Ishikawa (cell line): ENCODE data around the gene TSC22D4.

Experiments used
- CEBPB ChIP-seq: IDR thresholded peaks from 2 replicates; pipeline ENCODE4 v1.6.1; 2012
- CREB1 ChIP-seq: IDR thresholded peaks from 2 replicates; pipeline ENCODE4 v1.6.1; 2012; ENCODE audit warnings: low read depth
- EGR1 ChIP-seq: IDR thresholded peaks from 2 replicates; pipeline ENCODE4 v1.6.1; 2012
- EP300 ChIP-seq: IDR thresholded peaks from 2 replicates; pipeline ENCODE4 v1.6.1; 2012; ENCODE audit warnings: borderline replicate concordance
- FOXM1 ChIP-seq: IDR thresholded peaks from 2 replicates; pipeline ENCODE4 v1.6.1; 2012; ENCODE audit warnings: low read depth, borderline replicate concordance
- MAX ChIP-seq: IDR thresholded peaks from 2 replicates; pipeline ENCODE4 v1.6.1; 2012
- NFIC ChIP-seq: IDR thresholded peaks from 2 replicates; pipeline ENCODE4 v1.6.1; 2012
- RAD21 ChIP-seq: IDR thresholded peaks from 2 replicates; pipeline ENCODE4 v1.6.1; 2012; ENCODE audit warnings: low read depth
- REST ChIP-seq: IDR thresholded peaks from 2 replicates; pipeline ENCODE4 v1.6.1; 2012; ENCODE audit warnings: low read depth, mild to moderate bottlenecking
- TAF1 ChIP-seq: IDR thresholded peaks from 2 replicates; pipeline ENCODE4 v1.6.1; 2012; ENCODE audit warnings: low read depth, mild to moderate bottlenecking
- TCF12 ChIP-seq: IDR thresholded peaks from 2 replicates; pipeline ENCODE4 v1.6.1; 2012; ENCODE audit warnings: low read depth
- TEAD4 ChIP-seq: IDR thresholded peaks from 2 replicates; pipeline ENCODE4 v1.6.1; 2012
- USF1 ChIP-seq: IDR thresholded peaks from 2 replicates; pipeline ENCODE4 v1.6.1; 2012
- YY1 ChIP-seq: IDR thresholded peaks from 2 replicates; pipeline ENCODE4 v1.6.1; 2012; ENCODE audit warnings: low read depth
- ZBTB7A ChIP-seq: IDR thresholded peaks from 2 replicates; pipeline ENCODE4 v1.6.1; 2012; ENCODE audit warnings: low read depth

TSC22D4 gene

GRCh38 chr7:100517305-100517704, 38.3 kb upstream of the TSC22D4 start:
- TF ChIP-seq MAX (no peak), EGR1 (no peak), FOXM1 (no peak), REST (no peak), CEBPB (no peak), CREB1 (no peak), USF1 (no peak), TAF1 (no peak), TEAD4 (no peak), RAD21 (no peak), YY1 (no peak), NFIC (no peak), ZBTB7A (no peak), TCF12 (no peak), EP300 (no peak)

GRCh38 chr7:100516135-100516812, 37.3 kb upstream of the TSC22D4 start:
- TF ChIP-seq CEBPB (no peak), TEAD4 (0 out of 2 replicates have a peak, but pooled peaks have one; percentile 7)

GRCh38 chr7:100515072-100515532, 36.1 kb upstream of the TSC22D4 start:
- no peak for TF ChIP-seq EP300
- no peak for TF ChIP-seq NFIC
- no peak for TF ChIP-seq EGR1
- TF ChIP-seq RAD21: no peak
- no peak for TF ChIP-seq TCF12
- no peak for TF ChIP-seq CREB1
- no peak for TF ChIP-seq TEAD4
- no peak for TF ChIP-seq FOXM1
- no peak for TF ChIP-seq YY1
- no peak for TF ChIP-seq CEBPB
- TF ChIP-seq ZBTB7A: no peak
- no peak for TF ChIP-seq REST
- TF ChIP-seq MAX: no peak
- no peak for TF ChIP-seq TAF1
- no peak for TF ChIP-seq USF1

GRCh38 chr7:100513212-100513810, 34.3 kb upstream of the TSC22D4 start:
- TF ChIP-seq NFIC (no peak), EGR1 (no peak), CREB1 (no peak)

GRCh38 chr7:100510437-100511239, 31.6 kb upstream of the TSC22D4 start:
- TF ChIP-seq EP300: no peak
- TF ChIP-seq RAD21: no peak
- no peak for TF ChIP-seq MAX
- TF ChIP-seq TCF12: no peak
